ENCODE measurements around the gene ARID1A. TPM values are rescaled to one million over a fixed set of nuclear protein-coding genes. Genes with fewer than 3 reads are reported as not detected.

Gene ARID1A
- total and polyA plus RNA-seq, 7 donors, result 7.2 to 47.1 (median 22.7) TPM

- Histone ChIP-seq H3K36me3 (no peaks in the 10 kb centered on the region), H3K27ac (peak overlapping the region; percentile 49 to 56 (median 51)), H3K9me3 (no peaks in the 10 kb centered on the region), H3K27me3 (no peaks in the 10 kb centered on the region), H3K4me1 (peaks cover 0 to 14% (median 11%) of the 10 kb centered on the region in 4 donors), H3K4me3 (peak overlapping the region in 3 of 4 donors; percentile 5 to 16 (median 13))
- intact Hi-C loops (cut with DNase I), result loop anchor here (1.0 to 5.0 kb wide), 3 partner anchors 45 to 112 kb away; no protein-coding TSS in a partner anchor
- peak; percentile 91 for DNase-seq
- 4 to 8% methylated on average over 9 of the region's 9 CpGs for WGBS, 2 donors
- TF ChIP-seq EP300 (IDR thresholded peaks at IDR 0.05), result no peak
- TF ChIP-seq POLR2A (IDR thresholded peaks at IDR 0.05), result no peak
- peak in 3 of 4 experiments; percentile 62 to 81 (median 76) for TF ChIP-seq CTCF (IDR thresholded peaks at IDR 0.05)
- peak; percentile 24 to 83 (median 68) for TF ChIP-seq POLR2AphosphoS5 (IDR thresholded peaks at IDR 0.05)
Measured at GRCh38 chr1:26677306-26678115, 18.3 kb upstream of the ARID1A start.

DNA sequence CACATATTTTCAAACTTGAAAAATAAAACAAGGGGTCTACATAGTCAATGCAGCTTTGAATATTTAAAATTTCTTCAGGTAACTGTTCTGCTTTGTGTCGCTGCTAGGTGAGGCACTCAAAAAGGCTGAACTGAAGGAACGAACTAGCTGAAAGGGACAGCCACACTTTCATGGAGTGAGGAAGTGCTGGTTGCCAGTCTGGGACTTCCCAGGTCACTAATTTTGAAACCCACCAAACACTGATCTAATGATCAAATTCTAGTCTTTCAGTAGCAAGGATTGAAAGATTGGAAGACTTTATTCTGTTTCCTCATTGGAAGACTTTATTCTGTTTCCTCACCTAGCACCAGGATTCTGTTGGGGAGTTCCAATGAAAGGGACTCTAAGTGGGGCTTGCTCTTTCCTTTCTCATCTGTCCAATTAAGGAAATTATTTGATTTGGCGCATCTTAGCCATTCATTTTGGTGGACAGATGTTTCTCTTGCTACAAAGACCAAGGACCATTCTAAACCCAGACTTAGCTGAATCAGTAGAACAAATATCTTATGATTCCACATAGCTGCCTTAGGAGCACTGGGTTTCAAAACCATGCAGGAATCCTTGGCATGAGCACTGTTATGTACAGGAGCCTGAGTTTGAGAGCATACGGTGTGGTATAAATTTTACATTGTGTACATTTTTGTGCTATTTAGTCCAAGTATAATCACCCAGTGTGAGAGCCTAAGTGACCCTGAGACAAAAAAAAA lies 10.9 kb upstream of the ARID1A start:
- 85 to 87% methylated on average over 4 of the region's 4 CpGs for WGBS, 2 donors
- H3K27ac ChIP-seq, result no peak overlapping the region
- intact Hi-C loops (cut with DNase I), result no loop called here

DNA sequence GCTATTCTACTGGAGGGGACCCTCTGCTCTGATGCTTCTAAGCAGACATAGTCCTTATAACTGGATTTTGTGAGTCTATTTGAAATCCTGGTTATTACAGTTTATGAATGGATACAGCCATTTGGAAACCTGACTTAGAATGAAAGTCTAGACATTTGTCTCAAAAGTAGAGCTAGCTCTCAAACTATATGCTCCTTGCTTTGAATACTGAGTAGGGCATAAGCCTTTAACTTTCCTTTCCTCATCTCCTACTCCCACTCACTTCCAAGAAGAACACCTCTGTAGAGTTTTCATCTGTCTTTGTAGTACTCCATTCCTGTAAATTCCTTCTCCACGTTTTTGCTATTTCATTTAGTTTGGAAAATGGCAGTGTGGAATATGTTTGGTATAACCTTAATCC lies 9.0 kb upstream of the ARID1A start:
- H3K4me3 ChIP-seq, result no peak overlapping the region
- no peaks in the 10 kb centered on the region for H3K27me3 ChIP-seq
- H3K36me3 ChIP-seq, result no peaks in the 10 kb centered on the region
- DNase-seq, result no peak
- H3K9me3 ChIP-seq, result no peaks in the 10 kb centered on the region
- no peak for TF ChIP-seq CTCF (IDR thresholded peaks at IDR 0.05)
- TF ChIP-seq POLR2A (IDR thresholded peaks at IDR 0.05), result no peak
- TF ChIP-seq EP300 (IDR thresholded peaks at IDR 0.05), result no peak
- no peak for TF ChIP-seq POLR2AphosphoS5 (IDR thresholded peaks at IDR 0.05)
- H3K4me1 ChIP-seq, result peaks cover 0 to 29% (median 13%) of the 10 kb centered on the region in 4 donors
- no peak overlapping the region for H3K27ac ChIP-seq
- intact Hi-C loops (cut with DNase I), result no loop called here
- WGBS, 2 donors, result 14 to 38% methylated on average over 1 of the region's 1 CpG

More for the DNA sequence above, 10.9 kb upstream of the ARID1A start:
- no peak for TF ChIP-seq EP300 (IDR thresholded peaks at IDR 0.05)
- TF ChIP-seq POLR2AphosphoS5 (IDR thresholded peaks at IDR 0.05), result no peak
- TF ChIP-seq POLR2A (IDR thresholded peaks at IDR 0.05), result no peak
- no peak for TF ChIP-seq CTCF (IDR thresholded peaks at IDR 0.05)
- Histone ChIP-seq H3K9me3 (no peaks in the 10 kb centered on the region), H3K4me1 (peaks cover 0 to 14% (median 4%) of the 10 kb centered on the region in 4 donors), H3K4me3 (no peak overlapping the region), H3K27me3 (no peaks in the 10 kb centered on the region), H3K36me3 (no peaks in the 10 kb centered on the region)
- DNase-seq, result no peak

DNA sequence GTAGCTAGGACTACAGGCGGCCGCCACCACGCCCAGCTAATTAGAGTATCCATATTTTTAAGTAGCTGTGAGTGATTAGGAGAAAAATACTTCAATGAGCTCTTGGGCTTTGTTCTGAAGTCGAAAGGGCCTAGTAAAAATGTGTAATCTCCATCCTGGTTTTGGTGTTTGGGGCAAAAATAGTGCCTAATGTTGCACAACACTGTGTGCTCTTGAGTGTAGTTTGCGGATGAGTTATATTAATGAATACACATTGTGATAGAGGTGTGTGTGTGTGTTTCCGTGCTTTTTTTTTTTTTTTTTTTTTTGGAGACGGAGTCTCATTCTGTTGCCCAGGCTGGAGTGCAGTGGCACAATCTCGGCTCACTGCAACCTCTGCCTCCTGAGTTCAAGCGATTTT lies 6.3 kb upstream of the ARID1A start:
- Histone ChIP-seq H3K36me3 (no peaks in the 10 kb centered on the region), H3K9me3 (no peaks in the 10 kb centered on the region), H3K4me3 (no peak overlapping the region), H3K27ac (no peak overlapping the region), H3K27me3 (no peaks in the 10 kb centered on the region), H3K4me1 (peaks cover 6 to 49% (median 30%) of the 10 kb centered on the region in 4 donors)
- no peak for DNase-seq
- intact Hi-C loops (cut with DNase I), result no loop called here
- WGBS, 2 donors, result 94 to 96% methylated on average over 9 of the region's 9 CpGs
- TF ChIP-seq POLR2AphosphoS5 (IDR thresholded peaks at IDR 0.05) (no peak), CTCF (IDR thresholded peaks at IDR 0.05) (no peak), EP300 (IDR thresholded peaks at IDR 0.05) (no peak), POLR2A (IDR thresholded peaks at IDR 0.05) (no peak)

Measured in sigmoid colon (tissue), 7 donors.